CD14-positive monocyte (primary cell): ENCODE data around the gene GPLD1. TPM values are rescaled to one million over a fixed set of nuclear protein-coding genes. Genes with fewer than 3 reads are reported as not detected.

Source experiments
- DNase-seq, 3 donors: peaks; one replicate each; pipeline ENCODE4 v3.0.0-alpha.2; 2011 to 2022
- H2AFZ ChIP-seq: 2 replicates; pipeline ENCODE4 v1.6.0; 2012; ENCODE audit warnings: mild to moderate bottlenecking, low read depth, low read length, inconsistent platforms; ENCODE audit not compliant: insufficient read depth, poor library complexity, severe bottlenecking
- H3K27ac ChIP-seq, 2 donors: 1 replicate in 1 of 2; 2 replicates in 1 of 2; pipeline ENCODE4 v1.5.1; 2012 to 2013; ENCODE audit warnings: low read length in 2 of 2, control low read depth in 1 of 2, inconsistent platforms in 1 of 2, low read depth in 1 of 2, mild to moderate bottlenecking in 1 of 2
- H3K27me3 ChIP-seq, 2 donors: one replicate each; pipeline versions ENCODE4 v1.6.0 to v1.6.1; 2011 to 2013; ENCODE audit warnings: low read length in 2 of 2; ENCODE audit not compliant: control insufficient read depth in 2 of 2, insufficient read depth in 2 of 2
- H3K36me3 ChIP-seq, 2 donors: replicated peaks in 1 of 2; 1 replicate in 1 of 2; 2 replicates in 1 of 2; pipeline versions ENCODE4 v1.5.1 to v1.6.1; 2012 to 2013; ENCODE audit warnings: low read length in 2 of 2, control low read depth in 1 of 2, inconsistent platforms in 1 of 2, mild to moderate bottlenecking in 1 of 2; ENCODE audit not compliant: insufficient read depth in 2 of 2, control insufficient read depth in 1 of 2
- H3K4me1 ChIP-seq, 2 donors: 1 replicate in 1 of 2; 2 replicates in 1 of 2; pipeline versions ENCODE4 v1.5.1 to v1.6.1; 2012 to 2013; ENCODE audit warnings: low read length in 2 of 2, control low read depth in 1 of 2, inconsistent platforms in 1 of 2, mild to moderate bottlenecking in 1 of 2, moderate library complexity in 1 of 2; ENCODE audit not compliant: insufficient read depth in 2 of 2, control insufficient read depth in 1 of 2
- H3K4me2 ChIP-seq: replicated peaks from 2 replicates; pipeline ENCODE3; 2012; ENCODE audit warnings: low read length, moderate library complexity, mild to moderate bottlenecking; ENCODE audit not compliant: poor library complexity, severe bottlenecking; ENCODE audit errors: extremely low read depth
- H3K4me3 ChIP-seq, 3 experiments: fragments of 200-600 bp in 1 of 3; sonication (generic) in 1 of 3; replicated peaks in 1 of 3; 1 replicate in 2 of 3; 2 replicates in 1 of 3; pipeline ENCODE4 v1.5.1; 2011 to 2013; ENCODE audit warnings: low read length in 3 of 3, mild to moderate bottlenecking in 3 of 3, control low read depth in 2 of 3, low read depth in 2 of 3, inconsistent platforms in 1 of 3, moderate library complexity in 1 of 3
- H3K79me2 ChIP-seq: 2 replicates; pipeline ENCODE4 v1.6.0; 2012; ENCODE audit warnings: mild to moderate bottlenecking, control low read depth, inconsistent platforms, low read length, moderate library complexity; ENCODE audit not compliant: insufficient read depth
- H3K9ac ChIP-seq: 2 replicates; pipeline ENCODE4 v1.6.0; 2017; ENCODE audit warnings: low read length, mild to moderate bottlenecking; ENCODE audit not compliant: insufficient read depth, poor library complexity, severe bottlenecking
- H3K9me3 ChIP-seq, 2 donors: replicated peaks in 1 of 2; 1 replicate in 1 of 2; 2 replicates in 1 of 2; pipeline versions ENCODE4 v1.5.1 to v1.6.1; 2012 to 2013; ENCODE audit warnings: low read length in 2 of 2, control low read depth in 1 of 2; ENCODE audit not compliant: control insufficient read depth in 1 of 2, insufficient read depth in 1 of 2
- H4K20me1 ChIP-seq: 2 replicates; pipeline ENCODE4 v1.6.0; 2012; ENCODE audit warnings: mild to moderate bottlenecking, low read length, control low read depth, moderate library complexity; ENCODE audit not compliant: insufficient read depth
- H3K27ac Mint-ChIP-seq, 7 donors: one replicate each; pipeline ENCODE4 v1.8.0; 2020; ENCODE audit warnings: mild to moderate bottlenecking in 7 of 7, mixed read lengths in 7 of 7, moderate library complexity in 6 of 7, inconsistent platforms in 2 of 7
- H3K27me3 Mint-ChIP-seq, 3 donors: one replicate each; pipeline ENCODE4 v1.8.0; 2021 to 2022; ENCODE audit warnings: low read depth in 3 of 3, mild to moderate bottlenecking in 3 of 3, mixed read lengths in 3 of 3, moderate library complexity in 3 of 3, inconsistent platforms in 1 of 3
- H3K36me3 Mint-ChIP-seq, 2 donors: one replicate each; pipeline ENCODE4 v1.8.0; 2020; ENCODE audit warnings: mixed read lengths in 2 of 2, inconsistent platforms in 1 of 2, mild to moderate bottlenecking in 1 of 2
- H3K4me1 Mint-ChIP-seq: one replicate; pipeline ENCODE4 v1.8.0; 2020; ENCODE audit warnings: mild to moderate bottlenecking, mixed read lengths
- H3K4me3 Mint-ChIP-seq, 2 donors: one replicate each; pipeline ENCODE4 v1.8.0; 2020; ENCODE audit warnings: mild to moderate bottlenecking in 2 of 2, mixed read lengths in 2 of 2, moderate library complexity in 1 of 2
- H3K9me3 Mint-ChIP-seq, 7 donors: one replicate each; pipeline ENCODE4 v1.8.0; 2020 to 2022; ENCODE audit warnings: mixed read lengths in 7 of 7, mild to moderate bottlenecking in 6 of 7, moderate library complexity in 6 of 7, inconsistent platforms in 2 of 7
- CTCF ChIP-seq: fragments of 200-600 bp; IDR thresholded peaks from one replicate; pipeline ENCODE4 v1.8.0; 2022; ENCODE audit warnings: antibody characterized with exemption, mild to moderate bottlenecking
- WGBS: methylation state at CpG from one replicate; pipeline ENCODE4 v1.1.5; 2013; ENCODE audit warnings: missing lambda C conversion rate; ENCODE audit not compliant: insufficient coverage; 5-methylcytosine and 5-hydroxymethylcytosine counted together
- intact Hi-C, 2 donors: fragments of 100-400 bp; cut with micrococcal nuclease; formaldehyde crosslinking; loops; one replicate each; pipeline versions ENCODE4 v1.15.0 to v1.15.1; 2023
- polyA plus RNA-seq, 3 donors: library from polyadenylated mRNA; depleted of rRNA in 1 of 3; unstranded in 2 of 3; stranded (reverse) in 1 of 3; fragments of 300-500 nt in 2 of 3; fragments of >200 nt in 1 of 3; fragmentation: Illumina TruSeq in 2 of 3; gene quantifications; 1 replicate in 2 of 3; 2 replicates in 1 of 3; pipeline ENCODE4 v1.2.3, GENCODE V29; 2012 to 2021

The GPLD1 gene
- polyA plus RNA-seq, 3 donors: not detected

DNA sequence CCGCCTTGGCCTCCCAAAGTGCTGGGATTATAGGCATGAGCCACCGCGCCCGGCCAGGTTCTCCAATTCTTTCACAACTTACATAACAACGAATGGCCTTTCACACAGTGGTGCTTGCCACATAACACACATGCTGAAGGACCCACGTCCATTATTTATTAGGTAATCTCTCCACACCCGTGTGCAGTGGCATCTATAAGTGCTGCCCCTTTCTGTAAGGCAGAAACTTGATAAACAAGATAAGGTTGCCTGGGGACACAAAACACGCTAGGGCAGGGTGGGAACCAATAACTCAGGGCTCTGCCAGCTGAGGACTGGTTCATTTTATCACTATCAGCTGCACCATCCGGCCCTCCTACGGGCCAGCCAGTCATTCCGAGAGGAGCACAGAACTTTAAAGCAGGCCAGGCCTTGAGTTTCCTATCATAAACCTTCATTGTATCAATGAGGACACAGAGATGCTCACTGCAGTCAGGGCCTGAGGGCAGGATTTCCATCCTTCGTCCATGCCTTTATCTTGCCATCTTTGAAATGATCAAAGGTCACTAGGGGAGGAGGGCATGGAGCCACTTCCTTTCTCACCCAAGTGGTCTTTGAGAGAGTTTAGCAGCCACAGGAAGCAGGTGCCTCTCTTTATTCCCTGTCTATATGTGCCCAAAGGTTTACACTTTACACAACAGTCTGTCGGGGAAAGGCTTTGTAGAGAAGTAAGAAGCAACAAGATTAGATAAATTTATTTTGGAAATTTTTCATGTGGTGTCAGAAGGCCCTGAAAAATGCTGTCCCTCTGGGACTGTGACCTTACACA is 37.6 kb downstream of the GPLD1 start:
- no peak overlapping the region for H2AFZ ChIP-seq
- H3K27me3 Mint-ChIP-seq: peaks cover 0 to 2% (median 2%) of the 10 kb centered on the region in 3 donors
- intact Hi-C loops: no loop called here

More for the DNA sequence above, 37.6 kb downstream of the GPLD1 start:
- WGBS: 87% methylated on average over 3 of the region's 13 CpGs
- Mint-ChIP-seq H3K4me1 (peaks cover 5% of the 10 kb centered on the region), H3K4me3 (no peak overlapping the region), H3K27ac (no peak overlapping the region), H3K36me3 (no peaks in the 10 kb centered on the region), H3K9me3 (no peaks in the 10 kb centered on the region)
- Histone ChIP-seq H3K27ac (no peak overlapping the region), H4K20me1 (no peaks in the 10 kb centered on the region), H3K9me3 (no peaks in the 10 kb centered on the region), H3K36me3 (no peaks in the 10 kb centered on the region), H3K4me1 (no peaks in the 10 kb centered on the region), H3K4me2 (no peak overlapping the region), H3K27me3 (no peaks in the 10 kb centered on the region), H3K79me2 (no peaks in the 10 kb centered on the region), H3K4me3 (no peak overlapping the region), H3K9ac (no peak overlapping the region)
- no peak for TF ChIP-seq CTCF
- no peak for DNase-seq
